Astrocyte (in vitro differentiated cells and primary cell): ENCODE data around the gene C1QA.

ENCODE experiments used
- EZH2 ChIP-seq: IDR thresholded peaks from 2 replicates; pipeline ENCODE4 v1.6.1; 2012; ENCODE audit warnings: mild to moderate bottlenecking, low read length, inconsistent platforms; ENCODE audit not compliant: insufficient read depth
- TF ChIP-seq, protein P1 (sequence below): IDR thresholded peaks from 2 replicates; pipeline ENCODE4 v1.5.1; 2011; ENCODE audit warnings: low read depth, mild to moderate bottlenecking, inconsistent platforms, low read length, moderate library complexity; ENCODE audit not compliant: insufficient read depth

GRCh38 chr1:22625262-22625925 is 11.0 kb upstream of the C1QA start:
- TF ChIP-seq EZH2, result no peak
- TF ChIP-seq, protein P1, sequence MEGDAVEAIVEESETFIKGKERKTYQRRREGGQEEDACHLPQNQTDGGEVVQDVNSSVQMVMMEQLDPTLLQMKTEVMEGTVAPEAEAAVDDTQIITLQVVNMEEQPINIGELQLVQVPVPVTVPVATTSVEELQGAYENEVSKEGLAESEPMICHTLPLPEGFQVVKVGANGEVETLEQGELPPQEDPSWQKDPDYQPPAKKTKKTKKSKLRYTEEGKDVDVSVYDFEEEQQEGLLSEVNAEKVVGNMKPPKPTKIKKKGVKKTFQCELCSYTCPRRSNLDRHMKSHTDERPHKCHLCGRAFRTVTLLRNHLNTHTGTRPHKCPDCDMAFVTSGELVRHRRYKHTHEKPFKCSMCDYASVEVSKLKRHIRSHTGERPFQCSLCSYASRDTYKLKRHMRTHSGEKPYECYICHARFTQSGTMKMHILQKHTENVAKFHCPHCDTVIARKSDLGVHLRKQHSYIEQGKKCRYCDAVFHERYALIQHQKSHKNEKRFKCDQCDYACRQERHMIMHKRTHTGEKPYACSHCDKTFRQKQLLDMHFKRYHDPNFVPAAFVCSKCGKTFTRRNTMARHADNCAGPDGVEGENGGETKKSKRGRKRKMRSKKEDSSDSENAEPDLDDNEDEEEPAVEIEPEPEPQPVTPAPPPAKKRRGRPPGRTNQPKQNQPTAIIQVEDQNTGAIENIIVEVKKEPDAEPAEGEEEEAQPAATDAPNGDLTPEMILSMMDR, result no peak
